Sigmoid colon (tissue), 3 donors: ENCODE measurements around the gene CREBL2.
"Not testable (repeated sequence)": the region's sequence is repeated elsewhere in the genome, so short reads cannot be mapped to it uniquely, and the experiment has no call there.

Experiments
- POLR2A ChIP-seq, 2 donors: fragments of 450-650 bp; IDR thresholded peaks; one replicate each; pipeline ENCODE4 v1.6.1; 2016; ENCODE audit warnings: antibody characterized with exemption in 2 of 2, mild to moderate bottlenecking in 2 of 2, moderate library complexity in 2 of 2
- TF ChIP-seq, protein P1 (sequence below), 4 experiments: fragments of 450-650 bp in 3 of 4; fragments of 200-600 bp in 1 of 4; IDR thresholded peaks; one replicate each; pipeline ENCODE4 v1.5.1; 2016 to 2019; ENCODE audit warnings: antibody characterized with exemption in 4 of 4, mild to moderate bottlenecking in 3 of 4, moderate library complexity in 2 of 4

DNA sequence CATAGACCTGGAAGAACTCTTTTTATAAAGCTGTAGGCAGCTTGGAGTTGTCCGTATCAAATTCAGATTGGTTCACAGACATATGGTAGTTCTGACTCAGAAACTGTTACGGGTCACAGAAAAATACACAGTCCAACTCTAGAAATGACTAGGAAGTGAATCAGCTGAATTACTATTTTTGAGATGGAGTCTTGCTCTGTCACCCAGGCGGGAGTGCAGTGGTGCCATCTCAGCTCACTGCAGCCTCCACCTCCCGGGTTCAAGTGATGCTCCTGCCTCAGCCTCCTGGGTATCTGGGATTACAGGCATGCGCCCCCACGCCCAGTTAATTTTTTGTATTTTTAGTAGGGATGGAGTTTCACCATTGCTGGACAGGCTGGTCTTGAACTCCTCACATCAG is 34.3 kb downstream of the CREBL2 start:
- TF ChIP-seq POLR2A (IDR thresholded peaks at IDR 0.05): not testable (repeated sequence)
- TF ChIP-seq, protein P1, sequence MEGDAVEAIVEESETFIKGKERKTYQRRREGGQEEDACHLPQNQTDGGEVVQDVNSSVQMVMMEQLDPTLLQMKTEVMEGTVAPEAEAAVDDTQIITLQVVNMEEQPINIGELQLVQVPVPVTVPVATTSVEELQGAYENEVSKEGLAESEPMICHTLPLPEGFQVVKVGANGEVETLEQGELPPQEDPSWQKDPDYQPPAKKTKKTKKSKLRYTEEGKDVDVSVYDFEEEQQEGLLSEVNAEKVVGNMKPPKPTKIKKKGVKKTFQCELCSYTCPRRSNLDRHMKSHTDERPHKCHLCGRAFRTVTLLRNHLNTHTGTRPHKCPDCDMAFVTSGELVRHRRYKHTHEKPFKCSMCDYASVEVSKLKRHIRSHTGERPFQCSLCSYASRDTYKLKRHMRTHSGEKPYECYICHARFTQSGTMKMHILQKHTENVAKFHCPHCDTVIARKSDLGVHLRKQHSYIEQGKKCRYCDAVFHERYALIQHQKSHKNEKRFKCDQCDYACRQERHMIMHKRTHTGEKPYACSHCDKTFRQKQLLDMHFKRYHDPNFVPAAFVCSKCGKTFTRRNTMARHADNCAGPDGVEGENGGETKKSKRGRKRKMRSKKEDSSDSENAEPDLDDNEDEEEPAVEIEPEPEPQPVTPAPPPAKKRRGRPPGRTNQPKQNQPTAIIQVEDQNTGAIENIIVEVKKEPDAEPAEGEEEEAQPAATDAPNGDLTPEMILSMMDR (IDR thresholded peaks at IDR 0.05): not testable (repeated sequence)
